Measurements from ENCODE around the gene REG3A.

REG3A gene

GRCh38 chr2:79116997-79117928 is 42.3 kb downstream of the REG3A start:
- no peak for DNase-seq

GRCh38 chr2:79114797-79115494 is 44.6 kb downstream of the REG3A start:
- no peak for DNase-seq

- DNase-seq = no peak
Measured at GRCh38 chr2:79112269-79112668, 47.3 kb downstream of the REG3A start.
